SK-N-MC (cell line): Measurements from ENCODE around the gene PRADC1.

Experiments used
- EZH2 ChIP-seq: fragments of 200-600 bp; sonication (generic); IDR thresholded peaks from one replicate; pipeline ENCODE4 v1.6.1; 2017; ENCODE audit warnings: antibody characterized with exemption
- POLR2AphosphoS5 ChIP-seq: IDR thresholded peaks from 2 replicates; pipeline ENCODE4 v1.6.1; 2012; ENCODE audit warnings: mild to moderate bottlenecking, low read depth, low read length, borderline replicate concordance

- TF ChIP-seq POLR2AphosphoS5 (no peak; the same call in 1 of the 2 replicates), EZH2 (no peak)
Observed at GRCh38 chr2:73227086-73227485, 6.0 kb downstream of the PRADC1 start.
